Cardiac muscle cell (in vitro differentiated cells and primary cell): ENCODE results near the gene TMPRSS7. TPM values are rescaled to one million over a fixed set of nuclear protein-coding genes. Genes with fewer than 3 reads are reported as not detected.

Source experiments
- DNase-seq, 2 donors: peaks; one replicate each; pipeline versions ENCODE4 v3.0.0 to v3.0.0-alpha.2; 2010 to 2017; ENCODE audit warnings: low read depth in 1 of 2, low spot score in 1 of 2
- H3K27ac ChIP-seq: fragments of 200-600 bp; sonication (generic); 2 replicates; pipeline ENCODE4 v1.5.1; 2016
- H3K27me3 ChIP-seq: fragments of 200-600 bp; sonication (generic); 2 replicates; pipeline ENCODE4 v1.6.0; 2016; ENCODE audit warnings: control low read depth
- H3K36me3 ChIP-seq: fragments of 200-600 bp; sonication (generic); 2 replicates; pipeline ENCODE4 v1.5.1; 2016; ENCODE audit warnings: control low read depth
- H3K4me1 ChIP-seq: fragments of 200-600 bp; sonication (generic); 2 replicates; pipeline ENCODE4 v1.8.1; 2017; ENCODE audit warnings: low read depth, mild to moderate bottlenecking, mixed run types
- H3K4me3 ChIP-seq: fragments of 200-600 bp; sonication (generic); 2 replicates; pipeline ENCODE4 v1.5.1; 2016; ENCODE audit warnings: mild to moderate bottlenecking
- H3K9me3 ChIP-seq: fragments of 200-600 bp; sonication (generic); 2 replicates; pipeline ENCODE4 v1.5.1; 2017; ENCODE audit warnings: low read depth, mild to moderate bottlenecking, control low read depth
- polyA plus RNA-seq: library from polyadenylated mRNA; unstranded; fragments of >200 nt; fragmentation: Nextera tagmentation; extraction: Ambion mirVana; gene quantifications from 2 replicates; pipeline ENCODE4 v1.2.1, GENCODE V29; 2016
- total RNA-seq: library from RNA; depleted of rRNA; stranded (reverse); fragments of >200 nt; gene quantifications from 2 replicates; pipeline ENCODE4 v1.2.3, GENCODE V29; 2016
- TF ChIP-seq, protein P1 (sequence below): IDR thresholded peaks from 2 replicates; pipeline ENCODE4 v1.5.1; 2012; ENCODE audit warnings: low read depth, mild to moderate bottlenecking, low read length

The TMPRSS7 gene
- total and polyA plus RNA-seq, 2 experiments from 2014 or later, result not detected

- Histone ChIP-seq H3K4me3 (no peak overlapping the region), H3K4me1 (peaks cover 11% of the 10 kb centered on the region), H3K27ac (no peak overlapping the region), H3K27me3 (peaks cover 26% of the 10 kb centered on the region), H3K9me3 (no peaks in the 10 kb centered on the region), H3K36me3 (no peaks in the 10 kb centered on the region)
- TF ChIP-seq, protein P1, sequence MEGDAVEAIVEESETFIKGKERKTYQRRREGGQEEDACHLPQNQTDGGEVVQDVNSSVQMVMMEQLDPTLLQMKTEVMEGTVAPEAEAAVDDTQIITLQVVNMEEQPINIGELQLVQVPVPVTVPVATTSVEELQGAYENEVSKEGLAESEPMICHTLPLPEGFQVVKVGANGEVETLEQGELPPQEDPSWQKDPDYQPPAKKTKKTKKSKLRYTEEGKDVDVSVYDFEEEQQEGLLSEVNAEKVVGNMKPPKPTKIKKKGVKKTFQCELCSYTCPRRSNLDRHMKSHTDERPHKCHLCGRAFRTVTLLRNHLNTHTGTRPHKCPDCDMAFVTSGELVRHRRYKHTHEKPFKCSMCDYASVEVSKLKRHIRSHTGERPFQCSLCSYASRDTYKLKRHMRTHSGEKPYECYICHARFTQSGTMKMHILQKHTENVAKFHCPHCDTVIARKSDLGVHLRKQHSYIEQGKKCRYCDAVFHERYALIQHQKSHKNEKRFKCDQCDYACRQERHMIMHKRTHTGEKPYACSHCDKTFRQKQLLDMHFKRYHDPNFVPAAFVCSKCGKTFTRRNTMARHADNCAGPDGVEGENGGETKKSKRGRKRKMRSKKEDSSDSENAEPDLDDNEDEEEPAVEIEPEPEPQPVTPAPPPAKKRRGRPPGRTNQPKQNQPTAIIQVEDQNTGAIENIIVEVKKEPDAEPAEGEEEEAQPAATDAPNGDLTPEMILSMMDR, result no peak
- no peak for DNase-seq
These were observed 20.8 kb upstream of the TMPRSS7 start for GRCh38 chr3:112013784-112014143.

DNA sequence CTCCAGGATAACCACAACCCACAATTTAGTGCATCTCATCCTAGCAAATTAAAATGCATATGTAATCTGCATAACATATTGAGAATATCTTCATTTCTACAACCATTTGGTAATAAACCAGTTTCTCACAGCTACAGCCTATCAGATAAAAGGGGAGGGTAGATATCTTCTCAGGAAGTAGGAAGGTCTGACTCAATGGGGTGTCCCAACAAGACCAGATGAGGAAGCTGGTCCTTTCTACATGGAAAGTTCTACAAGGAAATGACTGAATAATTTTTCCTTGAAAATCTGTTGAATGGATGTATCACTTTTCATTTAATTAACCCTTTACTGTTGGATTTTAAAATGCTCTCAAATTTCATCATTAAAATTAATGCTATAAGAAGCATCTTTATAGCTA lies 17.4 kb upstream of the TMPRSS7 start:
- TF ChIP-seq, protein P1, result no peak
- no peak for DNase-seq
- Histone ChIP-seq H3K36me3 (no peaks in the 10 kb centered on the region), H3K27ac (no peak overlapping the region), H3K27me3 (peaks cover 32% of the 10 kb centered on the region), H3K4me3 (no peak overlapping the region), H3K9me3 (no peaks in the 10 kb centered on the region), H3K4me1 (peaks cover 7% of the 10 kb centered on the region)

GRCh38 chr3:112018712-112019111 lies 15.8 kb upstream of the TMPRSS7 start:
- TF ChIP-seq, protein P1, result no peak
- Histone ChIP-seq H3K4me1 (no peaks in the 10 kb centered on the region), H3K36me3 (no peaks in the 10 kb centered on the region), H3K27me3 (peaks cover 32% of the 10 kb centered on the region), H3K4me3 (no peak overlapping the region), H3K27ac (no peak overlapping the region), H3K9me3 (no peaks in the 10 kb centered on the region)
- no peak for DNase-seq

GRCh38 chr3:112019716-112020115 lies 14.8 kb upstream of the TMPRSS7 start:
- no peak for DNase-seq
- TF ChIP-seq, protein P1, result no peak
- H3K4me1 ChIP-seq, result no peaks in the 10 kb centered on the region
- H3K27me3 ChIP-seq, result peaks cover 32% of the 10 kb centered on the region
- H3K27ac ChIP-seq, result no peak overlapping the region
- H3K4me3 ChIP-seq, result no peak overlapping the region
- no peaks in the 10 kb centered on the region for H3K36me3 ChIP-seq
- no peaks in the 10 kb centered on the region for H3K9me3 ChIP-seq

DNA sequence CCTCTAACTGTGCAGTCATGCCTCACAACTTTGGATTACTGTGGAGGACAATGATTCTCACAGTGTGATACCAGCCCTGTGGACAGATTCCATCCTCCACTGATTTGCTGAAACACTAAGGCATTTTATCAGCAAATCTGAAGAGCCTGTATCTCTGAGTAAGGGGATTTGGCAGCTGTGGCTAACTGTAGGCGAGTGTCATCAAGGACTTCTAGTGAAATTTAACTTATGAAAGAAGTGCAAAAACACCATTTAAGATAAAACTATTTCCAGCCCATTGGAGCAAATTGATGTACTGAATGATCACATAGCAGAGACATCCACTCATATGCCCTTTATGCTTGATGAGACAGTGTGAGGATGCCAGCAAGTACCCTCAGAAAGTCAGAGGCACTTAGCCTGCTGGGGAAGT lies 13.9 kb upstream of the TMPRSS7 start:
- no peaks in the 10 kb centered on the region for H3K36me3 ChIP-seq
- TF ChIP-seq, protein P1, result no peak
- no peaks in the 10 kb centered on the region for H3K9me3 ChIP-seq
- peaks cover 24% of the 10 kb centered on the region for H3K27me3 ChIP-seq
- H3K4me1 ChIP-seq, result no peaks in the 10 kb centered on the region
- DNase-seq, result no peak
- no peak overlapping the region for H3K4me3 ChIP-seq
- H3K27ac ChIP-seq, result no peak overlapping the region

DNA sequence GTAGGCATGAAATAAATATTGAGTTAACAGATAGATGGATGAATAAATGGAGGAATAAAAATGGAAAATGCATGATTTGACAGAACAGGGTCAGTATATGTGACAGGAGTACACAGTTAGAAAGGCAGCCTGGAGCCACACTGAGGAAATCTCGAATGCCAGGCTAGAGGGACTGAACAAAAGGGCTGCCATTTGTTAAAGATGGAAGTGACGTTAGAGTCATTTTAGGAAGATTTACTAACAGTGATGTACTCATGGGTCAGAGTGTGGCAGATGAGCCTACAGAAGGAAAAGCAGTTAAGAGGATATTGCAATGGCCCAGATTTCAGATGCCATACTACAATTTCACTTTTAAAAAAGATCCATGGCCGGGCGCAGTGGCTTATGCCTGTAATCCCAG lies 7.4 kb upstream of the TMPRSS7 start:
- no peaks in the 10 kb centered on the region for H3K9me3 ChIP-seq
- DNase-seq, result no peak
- H3K27me3 ChIP-seq, result peaks cover 11% of the 10 kb centered on the region
- no peak overlapping the region for H3K27ac ChIP-seq
- TF ChIP-seq, protein P1, result no peak
- no peak overlapping the region for H3K4me3 ChIP-seq
- no peaks in the 10 kb centered on the region for H3K36me3 ChIP-seq
- H3K4me1 ChIP-seq, result peaks cover 25% of the 10 kb centered on the region
